K562 (cell line): ENCODE results near the gene ARHGDIB. TPM values are rescaled to one million over a fixed set of nuclear protein-coding genes. Genes with fewer than 3 reads are reported as not detected.

Experiments used
- ATAC-seq: fragments of 200-7000 bp; cut with Tn5 transposase; 3 replicates; pipeline ENCODE4 v1.9.1; 2020; ENCODE audit warnings: moderate library complexity
- BruUV-seq: library from RNA; stranded (reverse); fragments of 400-500 nt; replicated peaks from 2 replicates; lab custom pipeline; 2021; lab: Mats Ljungman, UMichigan
- CTCF ChIA-PET: fragments of 300-600 bp; formaldehyde crosslinking; extraction: SDS; loops from one replicate; lab custom pipeline; 2021; ENCODE audit warnings: low intra/inter-chr PET ratio; lab: Yijun Ruan, JAX
- POLR2A ChIA-PET: fragments of 300-600, 350-650 bp; sonication (Branson Sonifier 250); formaldehyde crosslinking; extraction: SDS; loops from one replicate; lab custom pipeline; 2021; ENCODE audit warnings: antibody characterized with exemption, inconsistent platforms; lab: Yijun Ruan, JAX
- DNase-seq, 4 experiments: peaks; one replicate each; pipeline versions ENCODE4 v3.0.0 to v3.0.0-alpha.2; 2011 to 2018; ENCODE audit warnings: low spot score in 3 of 4, mixed read lengths in 3 of 4; ENCODE audit errors: extremely low read depth in 1 of 4
- FAIRE-seq: peaks from 2 replicates; lab custom pipeline; 2011; peaks lifted over from hg19 to GRCh38; lab: Jason Lieb, UNC
- H2AFZ ChIP-seq: 2 replicates; pipeline ENCODE4 v1.6.0; 2011; ENCODE audit warnings: low read depth, low read length, control low read depth, inconsistent platforms
- H3K27ac ChIP-seq: fragments of 200-600 bp; 3 replicates; pipeline ENCODE4 v1.8.0; 2011; ENCODE audit warnings: low read depth, mild to moderate bottlenecking, control low read depth, inconsistent platforms, low read length, moderate library complexity, mixed read lengths; ENCODE audit errors: extremely low read depth
- H3K27me3 ChIP-seq, 2 experiments: fragments of 300-600 bp in 1 of 2; 2 replicates in 1 of 2; 3 replicates in 1 of 2; pipeline versions ENCODE4 v1.6.0 to v1.8.0; 2011; ENCODE audit warnings: inconsistent platforms in 2 of 2, low read length in 2 of 2, mild to moderate bottlenecking in 1 of 2, mixed read lengths in 1 of 2, moderate library complexity in 1 of 2; ENCODE audit not compliant: control insufficient read depth in 2 of 2, insufficient read depth in 2 of 2
- H3K36me3 ChIP-seq: fragments of 300-600 bp; 3 replicates; pipeline ENCODE4 v1.8.0; 2011; ENCODE audit warnings: mild to moderate bottlenecking, low read length, inconsistent platforms; ENCODE audit not compliant: control insufficient read depth, insufficient read depth
- H3K4me1 ChIP-seq, 2 experiments: fragments of 200-600 bp in 1 of 2; replicated peaks in 1 of 2; 2 replicates in 1 of 2; 3 replicates in 1 of 2; pipeline versions ENCODE4 v1.5.1 to v1.8.0; 2011; ENCODE audit warnings: inconsistent platforms in 2 of 2, low read length in 2 of 2, mild to moderate bottlenecking in 1 of 2, mixed read lengths in 1 of 2, moderate library complexity in 1 of 2; ENCODE audit not compliant: control insufficient read depth in 2 of 2, insufficient read depth in 2 of 2
- H3K4me2 ChIP-seq: 2 replicates; pipeline ENCODE4 v1.6.1; 2011; ENCODE audit warnings: low read length, control low read depth, inconsistent platforms, mixed read lengths; ENCODE audit not compliant: insufficient read depth
- H3K4me3 ChIP-seq: fragments of 200-600 bp; sonication (generic), shearing (Covaris generic); 2 replicates; pipeline ENCODE4 v1.5.1; 2016; ENCODE audit warnings: control low read depth, inconsistent platforms
- H3K79me2 ChIP-seq: fragments of 200-600 bp; 3 replicates; pipeline ENCODE4 v1.8.0; 2011; ENCODE audit warnings: low read length, inconsistent platforms; ENCODE audit not compliant: control insufficient read depth, insufficient read depth
- H3K9ac ChIP-seq, 2 experiments: 2 replicates each; pipeline versions ENCODE4 v1.6.0 to v1.6.1; 2011; ENCODE audit warnings: low read depth in 2 of 2, low read length in 2 of 2, control low read depth in 1 of 2, inconsistent platforms in 1 of 2, mild to moderate bottlenecking in 1 of 2, mixed read lengths in 1 of 2; ENCODE audit not compliant: insufficient read depth in 1 of 2
- H3K9me1 ChIP-seq: one replicate; pipeline ENCODE4 v1.6.0; 2011; ENCODE audit warnings: inconsistent platforms, mild to moderate bottlenecking, low read length, moderate library complexity; ENCODE audit not compliant: control insufficient read depth, insufficient read depth
- H3K9me3 ChIP-seq: replicated peaks from 2 replicates; pipeline ENCODE4 v1.5.1; 2011; ENCODE audit warnings: low read depth, low read length, inconsistent platforms; ENCODE audit not compliant: control insufficient read depth, insufficient read depth
- H4K20me1 ChIP-seq: replicated peaks from 2 replicates; pipeline ENCODE4 v1.6.1; 2011; ENCODE audit warnings: low read length, inconsistent platforms, mixed read lengths; ENCODE audit not compliant: control insufficient read depth, insufficient read depth
- BACH1 ChIP-seq: fragments of 200-800 bp; sonication (Bioruptor generic); IDR thresholded peaks from 2 replicates; pipeline ENCODE4 v1.6.1; 2016; ENCODE audit warnings: missing genetic modification characterization, missing compliant biosample characterization
- CBFB ChIP-seq: sonication (generic); formaldehyde crosslinking; IDR thresholded peaks from 2 replicates; pipeline ENCODE4 v1.4.0; 2020; ENCODE audit warnings: mild to moderate bottlenecking, missing genetic modification reagents
- MTF1 ChIP-seq: fragments of 250-450 bp; sonication (Bioruptor Pico); IDR thresholded peaks from 2 replicates; pipeline ENCODE4 v1.9.0; 2021; ENCODE audit warnings: moderate library complexity, mild to moderate bottlenecking, inconsistent platforms, borderline replicate concordance
- PATZ1 ChIP-seq: fragments of 250-450 bp; sonication (Bioruptor Pico); IDR thresholded peaks from 2 replicates; pipeline ENCODE4 v1.5.0; 2020; ENCODE audit warnings: mild to moderate bottlenecking, borderline replicate concordance
- RAD51 ChIP-seq: fragments of 450-650 bp; IDR thresholded peaks from 2 replicates; pipeline ENCODE4 v1.7.1; 2016; ENCODE audit warnings: low read depth, mild to moderate bottlenecking, borderline replicate concordance
- SP1 ChIP-seq: sonication (generic); formaldehyde crosslinking; IDR thresholded peaks from 2 replicates; pipeline ENCODE4 v1.8.1; 2022; ENCODE audit warnings: mild to moderate bottlenecking, missing genetic modification reagents
- ZKSCAN3 ChIP-seq: fragments of 250-450 bp; sonication (Bioruptor Pico); IDR thresholded peaks from 2 replicates; pipeline ENCODE4 v1.4.0; 2020
- ZNF609 ChIP-seq: sonication (generic); formaldehyde crosslinking; IDR thresholded peaks from 2 replicates; pipeline ENCODE4 v1.8.1; 2023; ENCODE audit warnings: missing genetic modification reagents, mild to moderate bottlenecking, borderline replicate concordance
- WGBS: fragments of 100-300 bp; shearing (Covaris generic); methylation state at CpG from one replicate; pipeline ENCODE4 v1.1.6; 2016; ENCODE audit warnings: low coverage, mixed read lengths; ENCODE audit not compliant: insufficient coverage; ENCODE audit errors: missing lambda C conversion rate; 5-methylcytosine and 5-hydroxymethylcytosine counted together
- in situ Hi-C: fragments of 300-500 bp; cut with MboI; formaldehyde crosslinking; loops from 4 replicates; pipeline ENCODE4 v1.15.0; 2018; ENCODE audit warnings: inconsistent platforms, mixed read lengths
- intact Hi-C: fragments of 100-400 bp; cut with micrococcal nuclease; formaldehyde crosslinking; loops from 2 replicates; pipeline ENCODE4 v1.14.2; 2022
- polyA plus RNA-seq, 8 experiments: library from polyadenylated mRNA; depleted of rRNA in 4 of 8; stranded (reverse) in 5 of 8; unstranded in 3 of 8; fragments of >200 nt; fragmentation: Nextera tagmentation in 2 of 8; fragmentation: Illumina TruSeq in 1 of 8; extraction: Ambion mirVana in 2 of 8; extraction: Trizol in 1 of 8; gene quantifications; 2 replicates each; pipeline versions ENCODE4 v1.2.1 to v1.2.3, GENCODE V29; 2011 to 2014; ENCODE audit warnings: inconsistent platforms in 1 of 8, missing spikeins in 1 of 8
- total RNA-seq, 7 experiments: library from RNA; depleted of rRNA in 6 of 7; stranded (reverse); fragments of >200 nt in 6 of 7; fragmentation: Illumina TruSeq in 2 of 7; extraction: Trizol in 2 of 7; gene quantifications; 2 replicates each; pipeline versions ENCODE4 v1.2.1 to v1.2.3, GENCODE V29; 2011 to 2021; ENCODE audit warnings: low replicate concordance in 1 of 7
- TF ChIP-seq, protein P1 (sequence below): sonication (generic); formaldehyde crosslinking; IDR thresholded peaks from 2 replicates; pipeline ENCODE4 v1.8.0; 2022; ENCODE audit warnings: mild to moderate bottlenecking, missing genetic modification reagents, borderline replicate concordance

The ARHGDIB gene
- total and polyA plus RNA-seq, 9 of the 15 experiments (the other 6 are each of a cell fraction or from before 2014, with no cell fraction given), result 9.5 to 204 (median 116) TPM

- TF ChIP-seq ZNF609 (CRISPR knock-in tag) (no peak), RAD51 (no peak), CBFB (CRISPR knock-in tag) (no peak), MTF1 (CRISPR knock-in tag) (no peak)
Measured at GRCh38 chr12:14950421-14950820, 11.0 kb downstream of the ARHGDIB start (continued).

- H3K4me3 ChIP-seq, result no peak overlapping the region
- H3K9ac ChIP-seq, result no peak overlapping the region
- in situ Hi-C loops, result loop anchor here (25.0 kb wide), 1 partner anchor 737 kb away; no protein-coding TSS in a partner anchor
- no peak for TF ChIP-seq CBFB (CRISPR knock-in tag)
- TF ChIP-seq PATZ1, result no peak
- no peak for TF ChIP-seq SP1 (CRISPR knock-in tag)
- TF ChIP-seq BACH1 (tag), result no peak
- TF ChIP-seq ZKSCAN3 (CRISPR knock-in tag), result no peak
- TF ChIP-seq, protein P1, sequence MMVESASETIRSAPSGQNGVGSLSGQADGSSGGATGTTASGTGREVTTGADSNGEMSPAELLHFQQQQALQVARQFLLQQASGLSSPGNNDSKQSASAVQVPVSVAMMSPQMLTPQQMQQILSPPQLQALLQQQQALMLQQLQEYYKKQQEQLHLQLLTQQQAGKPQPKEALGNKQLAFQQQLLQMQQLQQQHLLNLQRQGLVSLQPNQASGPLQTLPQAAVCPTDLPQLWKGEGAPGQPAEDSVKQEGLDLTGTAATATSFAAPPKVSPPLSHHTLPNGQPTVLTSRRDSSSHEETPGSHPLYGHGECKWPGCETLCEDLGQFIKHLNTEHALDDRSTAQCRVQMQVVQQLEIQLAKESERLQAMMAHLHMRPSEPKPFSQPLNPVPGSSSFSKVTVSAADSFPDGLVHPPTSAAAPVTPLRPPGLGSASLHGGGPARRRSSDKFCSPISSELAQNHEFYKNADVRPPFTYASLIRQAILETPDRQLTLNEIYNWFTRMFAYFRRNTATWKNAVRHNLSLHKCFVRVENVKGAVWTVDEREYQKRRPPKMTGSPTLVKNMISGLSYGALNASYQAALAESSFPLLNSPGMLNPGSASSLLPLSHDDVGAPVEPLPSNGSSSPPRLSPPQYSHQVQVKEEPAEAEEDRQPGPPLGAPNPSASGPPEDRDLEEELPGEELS (CRISPR knock-in tag), result no peak
Measured at GRCh38 chr12:14949631-14950030, 11.8 kb downstream of the ARHGDIB start.

More at GRCh38 chr12:14949631-14950030, 11.8 kb downstream of the ARHGDIB start:
- BruUV-seq, result no TSS peak
- no peak overlapping the region; the same call in 2 of the 3 replicates for H3K27ac ChIP-seq
- H3K79me2 ChIP-seq, result no peaks in the 10 kb centered on the region
- no peaks in the 10 kb centered on the region; a peak in 1 of 5 replicates for H3K4me1 ChIP-seq
- H3K36me3 ChIP-seq, result peaks cover 32% of the 10 kb centered on the region; the same call in 1 of the 3 replicates
- H3K9me1 ChIP-seq, result no peaks in the 10 kb centered on the region
- ATAC-seq, result no peak
- intact Hi-C loops, result no loop called here
- no peak overlapping the region for H2AFZ ChIP-seq
- no peak for DNase-seq
- no peak overlapping the region for H3K4me2 ChIP-seq
- no peaks in the 10 kb centered on the region for H3K9me3 ChIP-seq
- no peaks in the 10 kb centered on the region for H3K27me3 ChIP-seq
- POLR2A ChIA-PET, result no interaction called here
- no peak for FAIRE-seq
- H4K20me1 ChIP-seq, result no peaks in the 10 kb centered on the region
- WGBS, result 37% methylated on average over 5 of the region's 5 CpGs
- CTCF ChIA-PET, result no interaction called here
